GM19397 (cell line): ENCODE data around the gene PTPRG.

ENCODE experiments used
- ATAC-seq: cut with Tn5 transposase; IDR thresholded peaks from one replicate; pipeline ENCODE4 v1.9.1; 2021; ENCODE audit warnings: mild to moderate bottlenecking, moderate library complexity; ENCODE audit not compliant: unreplicated experiment

Gene PTPRG

GRCh38 chr3:62242831-62243509 lies 681.6 kb downstream of the PTPRG start:
- ATAC-seq: no peak

DNA sequence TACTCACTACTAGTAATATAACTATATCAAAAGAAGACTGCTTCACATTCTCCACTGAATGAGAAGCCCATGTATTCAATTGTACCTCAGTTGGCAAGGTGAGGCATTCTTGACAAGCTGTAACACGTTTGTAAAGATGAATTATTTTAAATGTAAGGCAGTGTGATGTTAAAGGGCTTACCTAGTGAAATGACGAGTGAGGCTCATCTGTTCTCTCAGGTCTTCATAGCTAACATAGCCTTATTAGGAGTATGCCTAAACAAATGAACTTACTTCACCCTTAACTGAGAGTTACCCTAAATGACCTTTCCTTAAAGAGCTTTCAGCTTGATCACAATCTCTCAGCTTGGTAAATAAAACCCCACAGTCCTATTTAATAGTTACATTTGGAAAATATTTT lies 684.7 kb downstream of the PTPRG start:
- ATAC-seq: no peak

DNA sequence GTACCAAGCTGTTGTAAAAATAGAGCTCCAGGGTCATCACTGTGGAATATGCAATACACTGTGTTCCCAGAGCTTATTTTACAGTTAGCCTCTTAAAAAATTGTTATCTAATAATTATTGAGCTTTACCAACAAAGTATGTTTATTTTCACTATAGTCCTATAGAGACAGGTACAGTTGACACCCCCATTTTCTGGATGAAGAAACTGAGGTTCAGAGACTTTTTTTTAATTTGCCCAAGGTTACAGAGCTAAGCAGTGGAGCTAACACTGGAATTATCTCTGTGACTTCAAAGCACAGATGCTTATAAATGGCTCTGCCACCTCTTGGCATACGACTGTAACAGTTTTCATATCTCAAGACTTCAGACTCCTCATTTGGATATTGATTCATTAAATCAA lies 685.6 kb downstream of the PTPRG start:
- ATAC-seq: no peak

DNA sequence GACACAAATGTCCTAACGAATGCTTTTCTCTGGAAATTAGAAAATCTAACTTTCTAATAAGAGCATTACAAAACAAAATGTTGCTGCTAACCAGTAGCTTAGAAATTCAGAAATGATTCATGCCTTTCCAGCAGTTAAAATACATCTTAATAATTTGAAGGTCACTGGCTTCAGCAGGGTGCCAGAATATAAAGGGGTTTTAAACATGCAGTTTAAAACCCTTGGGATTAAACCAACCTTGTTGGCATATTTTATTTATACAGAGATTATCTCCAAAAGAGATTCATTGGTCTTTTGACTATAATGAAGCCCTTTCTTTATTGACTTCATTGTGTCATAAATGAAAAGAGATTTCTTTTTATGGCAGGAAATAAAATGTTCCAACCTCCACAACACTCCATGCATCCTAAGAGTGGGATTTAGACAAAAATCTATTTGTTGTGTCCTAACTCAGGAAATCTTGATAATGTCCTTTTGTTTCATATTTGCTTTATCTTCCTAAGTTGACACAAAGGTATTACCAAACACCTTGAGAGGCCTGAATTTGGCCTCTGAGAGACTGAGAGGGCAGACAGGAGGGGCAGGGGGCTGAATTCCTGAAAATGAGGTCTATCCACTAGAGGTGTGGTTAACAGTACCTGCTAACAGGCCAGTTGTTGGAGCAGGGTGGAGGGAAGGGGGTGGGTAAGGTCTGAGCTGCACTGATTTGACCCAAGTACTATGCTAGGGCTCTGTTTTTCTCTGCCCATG lies 687.5 kb downstream of the PTPRG start:
- no peak for ATAC-seq

GRCh38 chr3:62249484-62249776 lies 688.1 kb downstream of the PTPRG start:
- ATAC-seq: no peak

- no peak for ATAC-seq
These were observed 688.6 kb downstream of the PTPRG start for GRCh38 chr3:62249855-62250543.

DNA sequence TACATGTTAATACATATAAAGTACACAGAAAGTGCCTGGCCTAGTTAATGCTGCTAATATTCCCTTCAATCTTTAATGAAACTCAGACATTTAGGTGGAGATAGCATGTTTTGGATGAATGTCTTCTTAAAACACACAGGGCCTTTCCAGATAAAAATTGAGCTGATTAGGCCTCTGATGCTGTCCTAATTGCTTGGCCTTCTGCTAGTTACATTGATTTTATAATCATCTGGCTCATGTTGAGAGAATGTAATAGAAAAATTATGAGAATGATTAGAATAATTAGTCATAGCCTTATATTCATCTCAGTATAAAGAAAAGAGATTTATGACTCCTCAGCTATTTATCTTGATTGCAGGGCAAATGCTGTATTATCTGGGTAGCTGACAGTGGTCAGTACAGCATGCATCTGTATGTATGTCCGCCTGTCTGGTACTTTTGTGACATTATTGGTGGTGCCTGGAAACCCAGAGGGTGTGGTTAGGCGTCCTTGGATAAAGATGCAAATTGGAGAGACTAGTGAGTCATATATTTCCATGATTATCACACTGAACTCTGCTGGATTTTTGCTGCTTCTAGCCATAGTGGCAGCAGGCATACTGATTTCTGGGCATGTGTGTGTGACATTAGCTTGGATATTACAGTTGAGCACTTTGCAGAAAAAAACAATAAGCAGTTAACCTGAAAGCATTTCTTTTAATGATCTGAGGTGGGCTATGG lies 691.2 kb downstream of the PTPRG start:
- no peak for ATAC-seq

- ATAC-seq: no peak
These were observed 692.6 kb downstream of the PTPRG start for GRCh38 chr3:62253971-62254370.

GRCh38 chr3:62255758-62256157 lies 694.4 kb downstream of the PTPRG start:
- no peak for ATAC-seq

DNA sequence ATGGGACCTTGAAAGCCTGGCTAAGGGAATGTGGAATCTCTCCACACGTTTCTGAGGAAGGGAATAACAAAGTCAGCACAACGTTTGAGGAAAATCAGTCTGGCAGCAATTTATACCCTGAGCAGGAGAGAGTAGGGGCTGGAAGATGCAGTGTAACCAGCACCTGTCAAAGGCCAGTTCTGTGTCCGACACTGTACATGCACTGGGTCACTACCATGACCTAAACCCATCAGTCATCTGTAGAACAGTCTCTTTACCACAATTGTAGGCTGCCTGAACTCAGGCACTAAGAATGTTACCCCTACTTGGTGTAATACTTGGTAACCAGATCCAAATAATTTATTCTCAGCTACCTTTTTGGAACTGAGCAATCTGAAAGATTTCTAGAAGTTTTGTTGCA lies 698.6 kb downstream of the PTPRG start:
- ATAC-seq: no peak

GRCh38 chr3:62260655-62261054 lies 699.3 kb downstream of the PTPRG start:
- ATAC-seq: no peak

DNA sequence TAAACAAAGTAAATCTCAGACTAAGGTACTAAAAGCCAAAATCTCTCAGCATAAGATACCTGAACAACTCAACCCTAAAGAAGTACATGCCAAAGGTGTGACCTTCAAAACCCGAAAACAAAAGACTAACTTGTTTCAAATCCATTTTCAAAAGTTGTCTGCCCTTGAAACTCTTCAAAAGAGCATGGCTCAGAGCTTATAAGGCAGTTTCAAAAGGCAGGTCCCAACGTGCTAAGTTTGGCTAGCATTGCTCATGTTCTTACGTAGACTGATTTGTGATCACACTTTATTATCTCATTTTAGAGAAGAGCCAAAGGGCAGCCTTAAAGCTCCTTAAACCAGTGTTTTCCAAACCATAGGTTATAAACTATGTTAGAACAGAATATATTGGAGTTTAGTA lies 699.8 kb downstream of the PTPRG start:
- no peak for ATAC-seq

DNA sequence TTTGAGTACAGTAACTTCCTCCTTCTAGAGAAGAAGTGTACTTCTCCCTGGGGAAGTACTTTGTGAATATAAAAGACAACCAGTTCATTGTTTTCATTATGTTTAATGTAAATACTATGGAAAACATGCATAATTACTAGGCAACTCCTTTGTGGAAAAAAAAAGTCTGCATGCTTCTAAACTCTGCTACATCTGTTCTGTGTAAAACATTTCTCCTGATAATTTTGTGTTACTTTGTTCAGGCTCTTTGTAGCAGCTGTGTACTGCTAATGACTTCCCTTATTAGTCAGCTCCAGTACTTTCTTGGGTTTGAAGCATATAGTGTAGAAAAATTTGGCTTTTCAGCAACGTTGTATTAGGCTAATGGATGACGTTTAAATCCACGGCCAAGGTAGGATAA lies 700.4 kb downstream of the PTPRG start:
- no peak for ATAC-seq

GRCh38 chr3:62265528-62265927 lies 704.2 kb downstream of the PTPRG start:
- no peak for ATAC-seq

DNA sequence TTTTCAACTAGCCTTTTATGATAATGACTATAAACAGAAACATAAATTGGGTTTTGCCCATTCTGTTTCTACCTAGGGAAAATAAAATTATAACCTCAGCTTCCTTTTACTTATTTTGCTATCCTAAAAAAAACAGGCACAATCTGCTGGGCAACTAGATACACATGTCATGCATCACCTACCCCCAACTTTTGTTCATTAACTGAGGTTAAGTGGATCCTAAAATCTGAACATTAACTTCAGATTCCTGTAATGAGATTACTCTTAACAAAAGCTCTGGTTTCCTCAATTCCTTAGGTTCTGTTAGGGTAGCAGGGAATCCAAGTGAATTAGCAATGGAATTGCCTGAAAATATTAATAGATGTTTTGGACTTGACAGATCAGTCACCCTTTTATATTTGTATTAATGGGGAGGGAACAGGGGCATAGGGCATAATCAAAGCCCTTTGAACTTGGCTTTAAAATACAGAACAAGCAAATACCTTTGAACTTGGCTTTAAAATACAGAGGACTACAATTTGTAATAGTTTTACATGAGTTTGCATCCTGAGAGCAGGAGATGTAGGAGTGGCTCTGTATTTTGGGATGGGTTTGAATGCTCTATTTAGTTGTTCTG lies 705.4 kb downstream of the PTPRG start:
- ATAC-seq: no peak

- ATAC-seq: no peak
These were observed 715.3 kb downstream of the PTPRG start for GRCh38 chr3:62276658-62277180.

GRCh38 chr3:62277450-62277849 lies 716.1 kb downstream of the PTPRG start:
- no peak for ATAC-seq

- no peak for ATAC-seq
These were observed 716.6 kb downstream of the PTPRG start for GRCh38 chr3:62277986-62278385.

DNA sequence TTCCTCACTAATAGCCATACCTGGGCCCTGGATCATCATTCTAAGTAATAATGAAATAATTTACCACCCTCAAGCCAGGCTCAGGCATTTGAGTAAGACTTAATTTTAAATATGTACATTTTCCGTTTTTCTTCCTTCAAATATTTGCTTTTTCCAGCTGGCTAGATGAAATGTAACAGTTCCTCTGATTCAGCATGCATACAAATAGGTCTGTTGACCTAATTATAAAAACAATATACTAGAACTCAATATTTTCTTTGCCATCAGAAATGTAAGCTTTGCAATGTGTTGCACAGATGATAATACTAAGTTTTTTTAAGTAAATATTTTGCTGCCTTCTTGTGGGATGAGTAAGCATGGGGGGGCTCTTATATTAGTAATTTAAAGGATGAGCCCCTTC lies 720.4 kb downstream of the PTPRG start:
- no peak for ATAC-seq

DNA sequence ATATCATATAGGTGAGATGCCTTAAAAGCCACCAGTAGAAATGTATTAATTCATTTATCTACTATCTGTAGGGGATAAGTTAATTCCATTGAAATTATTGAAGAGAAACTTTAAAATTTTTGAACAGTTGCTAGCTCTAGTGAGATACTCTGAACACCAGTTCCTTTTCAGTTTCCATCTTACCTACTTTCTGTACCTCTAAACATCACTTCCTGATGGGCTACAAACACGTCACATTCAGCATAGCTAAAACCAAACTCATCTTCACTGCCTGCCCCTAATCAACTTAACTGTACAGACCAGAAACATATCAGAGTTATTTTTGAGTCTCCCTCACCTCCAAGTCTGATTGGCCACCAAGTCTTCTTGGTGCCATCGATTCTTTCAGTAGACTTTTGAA lies 723.1 kb downstream of the PTPRG start:
- ATAC-seq: no peak

- no peak for ATAC-seq
These were observed 726.1 kb downstream of the PTPRG start for GRCh38 chr3:62287392-62287927.
